Neural crest cell (in vitro differentiated cells): Measurements from ENCODE around the gene ZDHHC14. TPM values are rescaled to one million over a fixed set of nuclear protein-coding genes. Genes with fewer than 3 reads are reported as not detected.

Source experiments
- DNase-seq: peaks from one replicate; pipeline ENCODE4 v3.0.0; 2021; ENCODE audit warnings: low read depth, mixed read lengths, low spot score
- H3K27ac Mint-ChIP-seq: one replicate; pipeline ENCODE4 v1.8.0; 2021; ENCODE audit warnings: mild to moderate bottlenecking, mixed read lengths; ENCODE audit not compliant: unreplicated experiment
- H3K27me3 Mint-ChIP-seq: 2 replicates; pipeline ENCODE4 v1.8.0; 2021; ENCODE audit warnings: low read depth, mild to moderate bottlenecking, mixed read lengths
- H3K36me3 Mint-ChIP-seq: 2 replicates; pipeline ENCODE4 v1.8.0; 2021; ENCODE audit warnings: low read depth, mild to moderate bottlenecking, mixed read lengths
- H3K4me1 Mint-ChIP-seq: 2 replicates; pipeline ENCODE4 v1.8.0; 2021; ENCODE audit warnings: mixed read lengths
- H3K4me3 Mint-ChIP-seq: one replicate; pipeline ENCODE4 v1.8.0; 2021; ENCODE audit warnings: mild to moderate bottlenecking, mixed read lengths
- H3K9me3 Mint-ChIP-seq: 2 replicates; pipeline ENCODE4 v1.8.0; 2021; ENCODE audit warnings: mixed read lengths
- total RNA-seq: library from RNA; stranded (reverse); gene quantifications from 2 replicates; pipeline ENCODE4 v1.2.1, GENCODE V29; 2021
- TF ChIP-seq, protein P1 (sequence below): fragments of 200-600 bp; sonication (generic); conservative IDR thresholded peaks from 2 replicates; pipeline ENCODE4 v1.5.0; 2021; ENCODE audit warnings: antibody characterized with exemption, mild to moderate bottlenecking

ZDHHC14 gene
- total RNA-seq, 1 donor from 2014 or later, result 5.3 TPM

DNA sequence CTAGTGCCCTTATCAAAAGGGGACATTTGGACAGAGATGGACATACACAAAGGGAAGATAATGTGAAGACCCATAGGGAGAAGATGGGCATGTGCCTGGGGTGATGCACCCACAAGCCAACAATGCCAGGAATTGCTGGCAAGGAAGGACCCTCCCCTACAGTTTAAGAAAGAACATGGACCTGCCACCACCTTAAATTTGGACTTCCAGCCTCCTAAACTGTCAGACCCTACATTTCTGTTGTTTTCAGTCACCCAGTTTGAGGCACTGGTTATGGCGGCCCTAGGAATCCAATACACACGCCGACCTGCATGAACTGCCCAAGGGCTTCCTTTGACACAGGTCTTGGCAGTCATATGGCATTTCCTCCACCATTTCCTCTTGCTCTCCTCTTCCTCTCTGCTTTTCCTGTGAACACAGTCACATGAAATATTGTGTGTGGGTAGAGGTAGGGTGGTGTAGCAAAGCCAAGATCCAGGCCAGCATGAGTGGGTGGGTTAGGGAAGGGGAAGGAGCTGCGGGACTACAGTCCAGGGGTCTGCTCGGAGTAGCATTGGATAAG lies 115.6 kb downstream of the ZDHHC14 start:
- Mint-ChIP-seq H3K27me3 (peaks cover 2% of the 10 kb centered on the region), H3K27ac (no peak overlapping the region), H3K9me3 (peaks cover 2% of the 10 kb centered on the region), H3K36me3 (peaks cover 2% of the 10 kb centered on the region), H3K4me3 (no peak overlapping the region), H3K4me1 (no peaks in the 10 kb centered on the region)
- TF ChIP-seq, protein P1, sequence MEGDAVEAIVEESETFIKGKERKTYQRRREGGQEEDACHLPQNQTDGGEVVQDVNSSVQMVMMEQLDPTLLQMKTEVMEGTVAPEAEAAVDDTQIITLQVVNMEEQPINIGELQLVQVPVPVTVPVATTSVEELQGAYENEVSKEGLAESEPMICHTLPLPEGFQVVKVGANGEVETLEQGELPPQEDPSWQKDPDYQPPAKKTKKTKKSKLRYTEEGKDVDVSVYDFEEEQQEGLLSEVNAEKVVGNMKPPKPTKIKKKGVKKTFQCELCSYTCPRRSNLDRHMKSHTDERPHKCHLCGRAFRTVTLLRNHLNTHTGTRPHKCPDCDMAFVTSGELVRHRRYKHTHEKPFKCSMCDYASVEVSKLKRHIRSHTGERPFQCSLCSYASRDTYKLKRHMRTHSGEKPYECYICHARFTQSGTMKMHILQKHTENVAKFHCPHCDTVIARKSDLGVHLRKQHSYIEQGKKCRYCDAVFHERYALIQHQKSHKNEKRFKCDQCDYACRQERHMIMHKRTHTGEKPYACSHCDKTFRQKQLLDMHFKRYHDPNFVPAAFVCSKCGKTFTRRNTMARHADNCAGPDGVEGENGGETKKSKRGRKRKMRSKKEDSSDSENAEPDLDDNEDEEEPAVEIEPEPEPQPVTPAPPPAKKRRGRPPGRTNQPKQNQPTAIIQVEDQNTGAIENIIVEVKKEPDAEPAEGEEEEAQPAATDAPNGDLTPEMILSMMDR, result no peak
- no peak for DNase-seq

DNA sequence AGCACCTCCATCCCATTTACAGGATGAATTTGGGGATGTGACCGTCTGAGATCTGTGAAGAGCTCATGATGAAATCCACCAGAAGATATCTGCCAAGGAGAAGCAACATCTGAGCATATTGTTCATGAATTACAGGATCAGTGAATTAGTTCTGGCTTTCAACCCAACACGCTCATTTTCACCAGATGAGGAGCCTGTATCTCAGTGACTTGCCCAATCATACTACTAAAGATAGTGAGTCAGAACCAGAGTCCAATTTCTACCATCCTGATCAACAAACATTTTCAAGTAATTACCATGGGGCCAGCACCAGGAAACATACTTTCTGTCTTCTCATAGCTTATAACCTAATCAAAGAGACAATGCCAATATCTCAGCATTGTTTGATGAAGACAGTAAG lies 116.6 kb downstream of the ZDHHC14 start:
- Mint-ChIP-seq H3K27ac (no peak overlapping the region), H3K36me3 (peaks cover 2% of the 10 kb centered on the region), H3K4me1 (no peaks in the 10 kb centered on the region), H3K9me3 (peaks cover 2% of the 10 kb centered on the region), H3K4me3 (no peak overlapping the region), H3K27me3 (peaks cover 2% of the 10 kb centered on the region)
- DNase-seq, result no peak
- TF ChIP-seq, protein P1, result no peak

DNA sequence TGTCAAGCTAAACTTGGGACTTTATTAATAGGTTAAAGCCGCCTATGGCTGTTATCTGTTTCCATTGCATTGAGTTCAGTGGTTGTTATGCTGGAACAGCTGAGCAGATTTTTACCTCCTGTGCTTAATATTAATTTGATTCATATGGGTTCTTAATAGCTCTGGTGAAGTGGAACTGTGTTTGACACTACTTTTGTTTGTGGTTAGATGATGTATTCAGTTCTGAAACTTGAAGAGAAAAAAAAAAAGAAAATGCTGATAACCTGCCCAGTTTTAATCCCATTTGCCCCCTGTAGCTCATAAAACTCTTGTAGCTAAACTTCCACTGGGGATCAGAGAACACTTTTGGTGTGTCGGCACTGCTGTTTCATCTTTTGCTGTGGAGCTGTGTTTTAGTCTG lies 117.8 kb downstream of the ZDHHC14 start:
- DNase-seq, result no peak
- TF ChIP-seq, protein P1, result no peak
- Mint-ChIP-seq H3K4me1 (no peaks in the 10 kb centered on the region), H3K9me3 (peaks cover 3% of the 10 kb centered on the region), H3K4me3 (no peak overlapping the region), H3K27ac (no peak overlapping the region), H3K27me3 (peaks cover 2% of the 10 kb centered on the region), H3K36me3 (peaks cover 2% of the 10 kb centered on the region)

DNA sequence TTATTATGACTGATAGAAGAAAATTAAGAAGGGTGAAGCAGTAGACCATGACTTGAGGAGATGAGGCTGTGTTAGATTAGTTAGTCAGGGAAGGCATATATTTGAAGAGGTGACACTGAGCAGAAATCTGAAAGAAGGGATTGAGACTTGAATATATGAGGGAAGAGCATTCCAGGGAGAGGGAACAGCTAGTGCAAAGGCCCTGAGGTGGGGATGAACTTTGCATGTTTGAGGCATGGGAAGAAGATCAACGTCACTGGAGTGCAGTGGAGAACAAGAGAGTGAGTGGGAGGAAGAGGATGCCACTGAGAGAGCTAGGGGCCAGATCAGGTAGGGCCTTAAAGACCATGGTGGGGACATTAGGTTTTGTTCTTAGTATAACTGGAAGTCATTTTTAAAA lies 119.0 kb downstream of the ZDHHC14 start:
- peaks cover 4% of the 10 kb centered on the region for H3K36me3 Mint-ChIP-seq
- no peak for DNase-seq
- H3K27me3 Mint-ChIP-seq, result peaks cover 2% of the 10 kb centered on the region
- TF ChIP-seq, protein P1, result no peak
- H3K9me3 Mint-ChIP-seq, result peaks cover 6% of the 10 kb centered on the region
- no peak overlapping the region for H3K4me3 Mint-ChIP-seq
- no peak overlapping the region for H3K27ac Mint-ChIP-seq
- H3K4me1 Mint-ChIP-seq, result no peaks in the 10 kb centered on the region

DNA sequence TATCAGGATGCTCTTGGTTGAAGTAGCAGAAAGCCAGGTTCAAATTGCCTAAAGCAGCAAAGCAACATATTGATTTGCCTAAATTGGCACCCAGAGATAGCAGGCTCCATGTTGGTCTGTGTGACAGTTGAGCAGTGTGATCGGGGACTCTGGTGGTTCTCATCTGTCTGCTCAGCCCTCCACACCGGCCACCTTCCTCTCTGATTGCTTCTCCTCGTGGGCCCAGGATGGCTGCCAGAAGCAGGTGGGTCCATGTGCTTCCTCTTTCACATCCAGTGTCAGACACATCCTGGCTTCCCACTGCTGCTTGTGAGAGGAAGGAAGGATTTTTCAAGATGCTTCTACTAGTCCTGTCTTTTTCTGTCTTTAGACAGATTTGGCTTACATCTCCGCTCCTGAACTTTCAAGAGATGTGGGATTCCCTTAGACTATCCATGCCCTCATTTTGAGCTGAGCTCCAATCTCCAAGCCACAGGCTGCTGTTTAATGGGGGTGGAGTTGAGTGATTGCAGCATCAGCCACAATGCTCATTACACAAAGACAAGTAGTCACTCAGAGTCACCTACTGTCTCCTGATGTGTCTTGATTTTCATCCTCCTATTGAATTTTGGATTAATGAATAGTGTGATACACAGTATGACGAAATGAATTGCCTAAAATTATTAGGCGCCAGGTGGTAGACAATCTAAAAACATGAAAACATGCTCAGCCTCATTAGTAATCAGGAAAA lies 122.2 kb downstream of the ZDHHC14 start:
- H3K9me3 Mint-ChIP-seq, result peaks cover 18% of the 10 kb centered on the region
- no peak overlapping the region for H3K27ac Mint-ChIP-seq
- TF ChIP-seq, protein P1, result no peak
- DNase-seq, result no peak
- H3K36me3 Mint-ChIP-seq, result peaks cover 18% of the 10 kb centered on the region
- no peaks in the 10 kb centered on the region for H3K4me1 Mint-ChIP-seq
- H3K27me3 Mint-ChIP-seq, result peaks cover 2% of the 10 kb centered on the region
- H3K4me3 Mint-ChIP-seq, result no peak overlapping the region
